Heart right ventricle (tissue), 16 donors: ENCODE data around the gene TRDN. TPM values are rescaled to one million over a fixed set of nuclear protein-coding genes. Genes with fewer than 3 reads are reported as not detected.

ENCODE experiments used
- ATAC-seq, 8 donors: fragments of 200-7000 bp; cut with Tn5 transposase; one replicate each; pipeline ENCODE4 v1.9.1; 2020; ENCODE audit warnings: mild to moderate bottlenecking in 8 of 8, moderate library complexity in 8 of 8, moderate number of reproducible peaks in 1 of 8
- DNase-seq, 2 donors: peaks; one replicate each; pipeline ENCODE4 v3.0.0-alpha.2; 2020
- H3K27ac ChIP-seq, 10 donors: fragments of 200-600 bp; sonication (generic) in 2 of 10; one replicate each; pipeline versions ENCODE4 v1.5.0 to v1.8.0; 2020 to 2022; ENCODE audit warnings: mild to moderate bottlenecking in 3 of 10
- H3K27me3 ChIP-seq, 7 donors: fragments of 200-600 bp; one replicate each; pipeline ENCODE4 v1.8.0; 2021 to 2022; ENCODE audit warnings: mild to moderate bottlenecking in 2 of 7
- H3K36me3 ChIP-seq, 9 donors: fragments of 200-600 bp; sonication (generic) in 1 of 9; one replicate each; pipeline versions ENCODE4 v1.5.0 to v1.8.0; 2020 to 2022; ENCODE audit warnings: mild to moderate bottlenecking in 2 of 9
- H3K4me1 ChIP-seq, 9 donors: fragments of 200-600 bp; sonication (generic) in 1 of 9; one replicate each; pipeline versions ENCODE4 v1.5.0 to v1.8.0; 2020 to 2022; ENCODE audit warnings: mild to moderate bottlenecking in 4 of 9
- H3K4me3 ChIP-seq, 10 donors: fragments of 200-600 bp; sonication (generic) in 2 of 10; one replicate each; pipeline versions ENCODE4 v1.5.0 to v1.8.0; 2020 to 2022; ENCODE audit warnings: mild to moderate bottlenecking in 7 of 10, moderate library complexity in 2 of 10
- H3K9me3 ChIP-seq, 11 donors: fragments of 200-600 bp in 10 of 11; sonication (generic) in 2 of 11; one replicate each; pipeline versions ENCODE4 v1.5.0 to v1.8.0; 2013 to 2022; ENCODE audit warnings: mild to moderate bottlenecking in 2 of 11, control low read depth in 1 of 11, moderate library complexity in 1 of 11
- CTCF ChIP-seq, 9 donors: fragments of 200-600 bp; sonication (generic) in 2 of 9; IDR thresholded peaks; one replicate each; pipeline versions ENCODE4 v1.5.0 to v1.8.0; 2021 to 2022; ENCODE audit warnings: antibody characterized with exemption in 9 of 9, mild to moderate bottlenecking in 5 of 9, moderate library complexity in 1 of 9
- WGBS, 2 donors: extraction: QIAGEN DNeasy Blood & Tissue Kit; methylation state at CpG; one replicate each; pipeline ENCODE4 v1.1.7; 2013; ENCODE audit warnings: inconsistent platforms in 1 of 2; 5-methylcytosine and 5-hydroxymethylcytosine counted together
- intact Hi-C, 10 donors: fragments of 100-400 bp; cut with DNase I; formaldehyde crosslinking; loops; one replicate each; pipeline versions ENCODE4 v1.11.1 to v1.14.2; 2022
- polyA plus RNA-seq, 2 donors: library from polyadenylated mRNA; stranded (reverse); fragments of 200-250 nt; gene quantifications; one replicate each; pipeline ENCODE4 v1.2.3, GENCODE V29; 2013
- total RNA-seq, 10 donors: library from RNA; stranded (reverse); fragmentation: NEBNext Ultra II Directional in 3 of 10; extraction: Animal tissue kit (Norgen Biotek cat#: 25700) in 3 of 10; gene quantifications; one replicate each; pipeline versions ENCODE4 v1.2.1 to v1.2.4, GENCODE V29; 2021 to 2023
- donor health status: Arrhythmogenic right ventricular cardiomyopathy.
- donor health status: ischemic (EF 13 %, LVEDD 7.1; RV severe dilation, severe dysfunction).
- donor health status: healthy with polysubstance abuse.
- donor health status: DM: no; HTN: yes; CAD: no.
- donor health status: DM: no; HTN: no; CAD: no.
- donor health status: ischemic (EF 25% LVEDD 6.9; RV normal size, moderate dysfunction).
- donor health status: ischemic (EF 25% LVEDD 5.7; RV mildly dilated, moderate dysfunction).
- donor health status: healthy.
- donor health status: DM: yes; HTN: yes; CAD: no.
- donor health status: Ischemic cardiomyopathy.
- donor health status: ischemic (EF 35%, LVEDD 5.7; RV mildly dilated, moderate dysfunction).
- donor health status: nonischemic (EF 11% LVEDD 7.7; RV severe dilation, severe dysfunction).
- donor health status: DM: yes; HTN: yes; CAD: no.
- donor health status: PGD.
- donor health status: ischemic (EF 29% LVEDD 5.4; RV normal size, mild dysfunction).
- donor health status: nonischemic (EF 23%, LVEDD 6.1; RV moderate dilation, normal function).

TRDN gene
- total and polyA plus RNA-seq, 12 donors, result 37.6 to 1,141 (median 437) TPM

GRCh38 chr6:123604067-123604466 lies 32.7 kb downstream of the TRDN start:
- TF ChIP-seq CTCF (IDR thresholded peaks at IDR 0.05), result no peak
- Histone ChIP-seq H3K4me3 (peak overlapping the region in 1 of 10 donors; percentile 8), H3K4me1 (peaks cover 0 to 27% (median 13%) of the 10 kb centered on the region in 9 donors), H3K36me3 (no peaks in the 10 kb centered on the region), H3K27ac (peak overlapping the region in 3 of 10 donors; percentile 7 to 25 (median 14)), H3K9me3 (no peaks in the 10 kb centered on the region), H3K27me3 (no peaks in the 10 kb centered on the region)
- ATAC-seq (peak in 5 of 8 donors; percentile 39 to 88 (median 69)), DNase-seq (no peak)
- WGBS, 2 donors, result 24 to 33% methylated on average over 6 of the region's 6 CpGs
- intact Hi-C loops, result no loop called here

GRCh38 chr6:123598011-123598410 lies 38.7 kb downstream of the TRDN start:
- H3K36me3 ChIP-seq, result no peaks in the 10 kb centered on the region
- intact Hi-C loops, result no loop called here
- DNase-seq, result no peak
- no peak for TF ChIP-seq CTCF (IDR thresholded peaks at IDR 0.05)
- no peak overlapping the region for H3K27ac ChIP-seq
- H3K4me1 ChIP-seq, result peaks cover 0 to 30% (median 0%) of the 10 kb centered on the region in 9 donors
- no peaks in the 10 kb centered on the region for H3K9me3 ChIP-seq
- no peak overlapping the region for H3K4me3 ChIP-seq
- WGBS, 2 donors, result 85 to 87% methylated on average over 3 of the region's 3 CpGs
- H3K27me3 ChIP-seq, result no peaks in the 10 kb centered on the region
- ATAC-seq, result no peak

- no peaks in the 10 kb centered on the region for H3K27me3 ChIP-seq
- no peak overlapping the region for H3K27ac ChIP-seq
- peaks cover 0 to 48% (median 0%) of the 10 kb centered on the region in 9 donors for H3K4me1 ChIP-seq
- H3K9me3 ChIP-seq, result no peaks in the 10 kb centered on the region
- ATAC-seq (no peak), DNase-seq (no peak)
- no peaks in the 10 kb centered on the region for H3K36me3 ChIP-seq
- intact Hi-C loops, result no loop called here
- WGBS, 2 donors, result 53 to 70% methylated on average over 2 of the region's 2 CpGs
- no peak overlapping the region for H3K4me3 ChIP-seq
- TF ChIP-seq CTCF (IDR thresholded peaks at IDR 0.05), result no peak
Measured at GRCh38 chr6:123594776-123595175, 42.0 kb downstream of the TRDN start.

GRCh38 chr6:123592426-123592825 lies 44.3 kb downstream of the TRDN start:
- DNase-seq (no peak), ATAC-seq (no peak)
- no peaks in the 10 kb centered on the region for H3K36me3 ChIP-seq
- 52 to 60% methylated on average over 2 of the region's 2 CpGs for WGBS, 2 donors
- TF ChIP-seq CTCF (IDR thresholded peaks at IDR 0.05), result no peak
- no peaks in the 10 kb centered on the region for H3K27me3 ChIP-seq
- intact Hi-C loops, result no loop called here
- H3K27ac ChIP-seq, result peak overlapping the region in 1 of 10 donors; percentile 18
- H3K9me3 ChIP-seq, result no peaks in the 10 kb centered on the region
- peaks cover 0 to 53% (median 7%) of the 10 kb centered on the region in 9 donors for H3K4me1 ChIP-seq
- H3K4me3 ChIP-seq, result no peak overlapping the region
